LNCaP clone FGC (cell line): Measurements from ENCODE around the gene LDB1.

Source experiments
- DNase-seq: peaks from one replicate; pipeline ENCODE4 v3.0.0-alpha.2; 2011; ENCODE audit warnings: low read depth
- H3K4me3 ChIP-seq: 2 replicates; pipeline ENCODE4 v1.5.1; 2011; ENCODE audit warnings: mild to moderate bottlenecking, low read depth, low read length, control low read depth
- TF ChIP-seq, protein P1 (sequence below): IDR thresholded peaks from 2 replicates; pipeline ENCODE4 v1.5.1; 2012; ENCODE audit warnings: mild to moderate bottlenecking; ENCODE audit not compliant: control insufficient read depth, insufficient read depth; ENCODE audit errors: extremely low read depth

The LDB1 gene

DNA sequence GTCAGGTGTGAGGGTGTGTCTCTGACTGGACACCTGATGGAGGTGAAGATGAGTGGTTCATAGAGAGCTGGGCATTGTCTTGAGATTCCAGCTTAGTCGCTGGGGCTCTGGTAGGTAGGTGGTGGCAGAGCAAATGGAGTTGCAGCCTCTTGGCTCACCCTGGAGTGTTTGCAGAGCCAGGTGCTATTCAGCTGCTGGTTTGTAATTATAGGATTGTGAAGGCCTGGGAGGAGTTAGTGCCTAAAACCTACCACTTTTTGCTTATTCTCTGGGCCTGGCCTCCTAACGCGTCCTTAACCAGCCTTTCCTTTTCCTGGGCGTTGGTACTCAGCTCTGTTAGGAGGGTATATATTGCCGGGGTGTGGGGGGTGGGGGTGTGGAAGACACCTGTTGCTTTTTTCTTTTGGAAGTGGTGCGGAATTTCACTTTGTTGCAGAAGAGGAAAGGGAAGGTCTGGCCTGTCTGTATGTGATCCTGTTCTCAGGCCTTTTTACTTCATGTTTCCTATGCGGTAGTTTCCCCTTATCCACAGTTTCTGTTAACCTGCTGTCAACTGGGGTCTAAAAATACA is 15.9 kb upstream of the LDB1 start:
- TF ChIP-seq, protein P1, sequence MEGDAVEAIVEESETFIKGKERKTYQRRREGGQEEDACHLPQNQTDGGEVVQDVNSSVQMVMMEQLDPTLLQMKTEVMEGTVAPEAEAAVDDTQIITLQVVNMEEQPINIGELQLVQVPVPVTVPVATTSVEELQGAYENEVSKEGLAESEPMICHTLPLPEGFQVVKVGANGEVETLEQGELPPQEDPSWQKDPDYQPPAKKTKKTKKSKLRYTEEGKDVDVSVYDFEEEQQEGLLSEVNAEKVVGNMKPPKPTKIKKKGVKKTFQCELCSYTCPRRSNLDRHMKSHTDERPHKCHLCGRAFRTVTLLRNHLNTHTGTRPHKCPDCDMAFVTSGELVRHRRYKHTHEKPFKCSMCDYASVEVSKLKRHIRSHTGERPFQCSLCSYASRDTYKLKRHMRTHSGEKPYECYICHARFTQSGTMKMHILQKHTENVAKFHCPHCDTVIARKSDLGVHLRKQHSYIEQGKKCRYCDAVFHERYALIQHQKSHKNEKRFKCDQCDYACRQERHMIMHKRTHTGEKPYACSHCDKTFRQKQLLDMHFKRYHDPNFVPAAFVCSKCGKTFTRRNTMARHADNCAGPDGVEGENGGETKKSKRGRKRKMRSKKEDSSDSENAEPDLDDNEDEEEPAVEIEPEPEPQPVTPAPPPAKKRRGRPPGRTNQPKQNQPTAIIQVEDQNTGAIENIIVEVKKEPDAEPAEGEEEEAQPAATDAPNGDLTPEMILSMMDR = no peak
- H3K4me3 ChIP-seq = no peak overlapping the region
- no peak for DNase-seq

DNA sequence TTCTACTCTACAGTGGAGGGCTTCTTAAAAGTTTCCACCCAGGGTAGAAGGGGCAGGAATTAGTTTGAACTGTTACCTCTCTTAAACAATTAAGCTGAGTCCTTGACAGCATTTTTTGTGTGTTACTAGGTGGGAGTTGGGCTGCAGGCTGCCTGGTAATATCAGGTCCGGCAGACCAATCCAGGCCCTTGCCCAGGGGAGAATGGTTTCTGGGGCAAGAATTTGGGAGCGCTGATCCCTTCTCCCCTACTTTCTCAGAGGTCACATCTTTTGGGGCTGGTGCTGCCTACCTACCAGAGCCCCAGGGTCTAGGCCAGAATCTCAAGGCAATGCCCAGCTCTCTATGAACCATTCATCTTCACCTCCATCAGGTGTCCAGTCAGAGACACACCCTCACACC is 14.2 kb upstream of the LDB1 start:
- DNase-seq = no peak
- H3K4me3 ChIP-seq = peak overlapping the region; percentile 72
- TF ChIP-seq, protein P1 = no peak

DNA sequence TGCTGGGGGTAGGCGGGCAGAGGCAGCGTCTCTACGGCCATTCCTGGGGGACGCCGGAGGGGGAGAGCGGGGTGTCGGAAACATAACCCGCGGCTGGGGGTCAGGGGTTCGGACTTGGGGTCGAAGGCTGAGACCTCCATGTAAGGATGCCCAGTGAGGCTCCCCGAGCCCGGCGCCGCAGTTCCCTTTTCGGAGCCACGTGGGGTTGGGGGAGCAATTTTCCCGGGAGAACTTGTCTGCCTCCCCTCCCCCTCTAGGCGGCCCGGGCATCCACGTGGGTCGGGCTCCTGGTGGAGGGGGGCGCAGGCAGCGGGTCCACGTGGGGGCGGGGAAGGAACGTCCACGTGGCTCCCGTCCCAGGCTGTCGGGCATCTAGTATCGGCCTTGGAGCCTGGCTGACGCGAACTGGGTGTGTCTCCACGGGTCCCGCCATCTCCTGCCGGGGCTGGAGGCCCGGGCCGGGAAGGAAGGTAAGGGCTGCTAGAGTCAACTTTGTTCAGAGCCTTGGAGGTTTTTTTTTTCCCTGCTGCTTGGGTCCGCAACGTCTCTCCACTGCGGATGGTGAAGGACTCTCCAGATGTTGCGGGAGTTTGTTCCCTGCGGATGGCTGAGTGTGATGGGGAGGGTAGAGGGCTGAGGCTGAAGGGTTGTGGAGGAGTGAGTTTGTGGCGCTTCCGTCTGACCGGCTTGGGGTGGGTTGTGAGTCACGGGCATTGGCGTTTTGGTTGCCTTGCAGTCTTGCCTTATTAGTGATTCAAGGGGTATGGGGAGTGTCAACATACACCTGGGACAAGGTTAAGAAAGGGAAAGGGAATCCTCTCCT is 13.4 kb upstream of the LDB1 start:
- peak overlapping the region; percentile 72 for H3K4me3 ChIP-seq
- DNase-seq = no peak
- TF ChIP-seq, protein P1 = no peak

DNA sequence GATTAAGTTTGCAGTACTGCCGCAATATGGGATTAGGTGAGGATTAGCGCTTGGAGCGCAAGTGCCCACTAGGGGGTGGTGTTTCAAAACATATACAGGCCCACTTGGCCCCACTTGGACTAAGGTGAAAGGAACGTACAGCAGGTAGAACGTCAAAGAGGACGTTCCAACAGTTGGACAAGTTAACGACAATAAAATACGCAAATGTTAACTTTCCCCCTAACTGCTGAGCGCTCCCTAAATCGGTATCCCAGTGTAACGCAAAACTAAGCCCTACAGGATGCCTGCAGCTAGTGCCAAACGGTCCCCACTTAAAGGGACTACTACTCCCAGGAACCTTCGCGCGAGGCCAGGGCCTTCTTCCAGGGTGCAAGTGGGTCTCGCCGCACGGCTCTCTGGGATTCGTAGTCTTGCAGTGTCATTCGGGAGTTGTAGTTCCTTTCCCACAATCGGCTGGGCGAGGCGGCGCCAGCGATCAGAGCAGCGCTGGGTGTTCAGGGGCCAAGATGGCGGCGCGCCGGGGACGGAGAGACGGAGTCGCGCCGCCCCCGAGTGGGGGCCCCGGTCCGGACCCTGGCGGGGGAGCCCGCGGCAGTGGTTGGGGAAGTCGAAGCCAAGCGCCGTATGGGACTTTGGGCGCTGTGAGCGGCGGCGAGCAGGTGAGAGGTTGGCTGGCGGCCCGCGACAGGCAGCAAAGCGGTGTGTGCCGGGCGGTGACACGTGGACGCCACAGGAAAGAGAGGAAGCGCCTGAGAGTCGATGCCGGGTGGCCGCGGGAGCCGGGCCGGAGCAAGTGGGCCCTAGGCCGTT is 12.6 kb upstream of the LDB1 start, which contains the start of gene PPRC1:
PPRC1 (plus strand) TSS at position 478 of the 810 bp plus-strand sequence; CDS start at position 507, 29 bp downstream.
- TF ChIP-seq, protein P1 = peak; percentile 89
- H3K4me3 ChIP-seq = peak within 1 kb of the TSS; percentile 72
- DNase-seq = peak; percentile 98

DNA sequence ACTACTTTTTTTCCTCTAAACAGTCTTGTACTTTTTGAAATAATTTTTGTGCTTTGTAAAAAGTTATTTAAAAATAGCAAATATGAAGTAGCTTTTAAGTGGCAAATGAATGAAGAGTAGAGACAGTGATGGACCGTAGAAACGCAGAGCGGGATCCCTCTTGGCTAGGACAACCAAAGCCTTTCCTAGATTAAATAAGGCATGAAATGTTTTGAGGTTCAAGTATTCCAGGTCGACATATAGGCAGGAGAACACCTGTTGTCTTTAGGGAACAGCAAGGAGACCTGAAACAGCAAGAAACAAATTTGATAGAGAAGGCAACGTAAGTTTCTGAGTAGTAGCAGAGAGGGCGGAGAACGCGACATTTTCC is 12.0 kb upstream of the LDB1 start:
- DNase-seq = no peak
- H3K4me3 ChIP-seq = peak overlapping the region; percentile 72
- TF ChIP-seq, protein P1 = no peak

DNA sequence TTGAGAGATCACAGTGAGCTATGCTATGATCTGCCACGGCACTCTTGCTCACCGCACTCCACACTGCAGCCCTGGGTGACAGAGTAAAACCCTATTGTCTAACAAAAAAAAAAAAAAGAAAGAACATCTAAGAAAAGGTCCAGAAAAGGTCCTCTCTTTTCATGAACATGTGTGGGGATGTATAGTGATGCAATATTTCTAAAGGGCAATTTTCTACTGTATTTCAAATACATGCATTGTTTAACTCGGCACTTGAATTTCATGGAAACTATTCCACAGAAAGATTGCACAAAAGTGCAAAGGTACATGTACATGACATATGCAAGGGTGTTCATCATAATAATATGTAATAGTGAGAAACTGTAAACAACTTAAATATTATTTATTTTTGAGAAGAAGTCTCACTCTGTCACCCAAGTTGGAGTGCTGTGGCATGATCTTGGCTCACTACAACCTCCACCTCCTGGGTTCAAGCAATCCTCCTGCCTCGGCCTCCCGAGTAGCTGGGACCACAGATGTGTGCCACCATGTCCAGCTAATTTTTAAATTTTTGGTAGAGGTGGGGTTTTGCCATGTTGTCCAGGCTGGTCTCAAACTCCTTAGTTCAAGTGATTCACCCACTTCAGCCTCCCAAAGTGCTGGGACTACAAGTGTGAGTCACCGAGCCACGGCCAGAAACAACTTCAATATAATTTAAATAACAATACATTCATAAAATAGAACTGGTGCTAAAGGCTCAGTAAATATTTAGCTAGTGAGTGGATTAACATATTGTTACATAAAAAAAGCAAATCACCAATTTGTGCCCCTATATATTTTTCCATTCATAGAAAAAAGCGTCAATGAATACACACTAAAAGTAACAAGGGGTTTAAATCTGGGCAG is 11.4 kb upstream of the LDB1 start:
- TF ChIP-seq, protein P1 = no peak
- DNase-seq = no peak
- H3K4me3 ChIP-seq = no peak overlapping the region; the same call in 1 of the 2 replicates
